ENCODE data around the gene PIP5KL1.

GRCh38 chr9:127887792-127888191 lies 42.8 kb downstream of the PIP5KL1 start:
- TF ChIP-seq POLR2A (IDR thresholded peaks at IDR 0.05; ENCODE audit: low read length): no peak
- TF ChIP-seq GATA1 (IDR thresholded peaks at IDR 0.05; ENCODE audit: low read depth, low read length): no peak
